H1 (cell line): ENCODE data around the gene GRID2. TPM values are rescaled to one million over a fixed set of nuclear protein-coding genes. Genes with fewer than 3 reads are reported as not detected.

Source experiments
- CTCF ChIA-PET: fragments of 300-600 bp; sonication (Branson Sonifier 250); formaldehyde crosslinking; loops from one replicate; lab custom pipeline; 2021; ENCODE audit not compliant: partially characterized antibody; lab: Charles Lee
- POLR2A ChIA-PET: fragments of 300-600 bp; sonication (Branson Sonifier 250); formaldehyde crosslinking; loops from one replicate; lab custom pipeline; 2021; ENCODE audit warnings: inconsistent platforms; ENCODE audit not compliant: partially characterized antibody; lab: Charles Lee
- DNase-seq, 2 experiments: peaks; one replicate each; pipeline versions ENCODE4 v3.0.0 to v3.0.0-alpha.2; 2010 to 2022; ENCODE audit warnings: low spot score in 2 of 2, low read depth in 1 of 2, mixed read lengths in 1 of 2
- FAIRE-seq: peaks from 2 replicates; lab custom pipeline; 2011; peaks lifted over from hg19 to GRCh38; lab: Jason Lieb, UNC
- H2AFZ ChIP-seq: 2 replicates; pipeline ENCODE4 v1.8.1; 2012; ENCODE audit warnings: low read length, inconsistent platforms
- H2AK5ac ChIP-seq: 2 replicates; pipeline ENCODE4 v1.6.1; 2013; ENCODE audit warnings: low read depth, low read length
- H2BK120ac ChIP-seq: replicated peaks from 2 replicates; pipeline ENCODE3; 2013; ENCODE audit warnings: low read depth, low read length, inconsistent platforms
- H2BK12ac ChIP-seq: 2 replicates; pipeline ENCODE4 v1.6.1; 2013; ENCODE audit warnings: low read depth, low read length
- H2BK15ac ChIP-seq: 2 replicates; pipeline ENCODE4 v1.6.1; 2013; ENCODE audit warnings: low read length
- H2BK20ac ChIP-seq: 2 replicates; pipeline ENCODE4 v1.6.1; 2013; ENCODE audit warnings: low read length
- H2BK5ac ChIP-seq: 2 replicates; pipeline ENCODE4 v1.6.1; 2013; ENCODE audit warnings: low read depth, low read length
- H3K14ac ChIP-seq: 2 replicates; pipeline ENCODE4 v1.6.1; 2013; ENCODE audit warnings: inconsistent platforms; ENCODE audit not compliant: insufficient read length
- H3K18ac ChIP-seq: 2 replicates; pipeline ENCODE4 v1.6.1; 2013; ENCODE audit warnings: low read length; ENCODE audit errors: extremely low read depth
- H3K23ac ChIP-seq: 2 replicates; pipeline ENCODE4 v1.6.1; 2013; ENCODE audit warnings: inconsistent platforms; ENCODE audit not compliant: insufficient read length
- H3K23me2 ChIP-seq: 2 replicates; pipeline ENCODE4 v1.6.1; 2013; ENCODE audit warnings: low read depth, low read length
- H3K27ac ChIP-seq: 2 replicates; pipeline ENCODE4 v1.6.1; 2011; ENCODE audit warnings: low read depth, low read length, inconsistent platforms
- H3K27me3 ChIP-seq, 4 experiments: replicated peaks in 1 of 4; 1 replicate in 1 of 4; 2 replicates in 3 of 4; pipeline versions ENCODE4 v1.6.1 to v1.8.1; 2011 to 2013; ENCODE audit warnings: low read length in 3 of 4, mild to moderate bottlenecking in 3 of 4, inconsistent platforms in 2 of 4, mixed read lengths in 2 of 4, moderate library complexity in 1 of 4; ENCODE audit not compliant: control insufficient read depth in 3 of 4, insufficient read depth in 3 of 4; ENCODE audit errors: extremely low read depth in 1 of 4
- H3K36me3 ChIP-seq, 4 experiments: 2 replicates each; pipeline versions ENCODE4 v1.6.1 to v1.8.1; 2011 to 2013; ENCODE audit warnings: mild to moderate bottlenecking in 4 of 4, low read length in 3 of 4, moderate library complexity in 2 of 4, control low read depth in 1 of 4, inconsistent platforms in 1 of 4; ENCODE audit not compliant: insufficient read depth in 4 of 4, control insufficient read depth in 2 of 4
- H3K4ac ChIP-seq: replicated peaks from 2 replicates; pipeline ENCODE3; 2013; ENCODE audit warnings: low read length, low read depth, mixed read lengths, inconsistent platforms; ENCODE audit not compliant: insufficient read length
- H3K4me1 ChIP-seq, 4 experiments: replicated peaks in 1 of 4; 1 replicate in 1 of 4; 2 replicates in 3 of 4; pipeline versions ENCODE4 v1.6.1 to v1.8.1; 2011 to 2013; ENCODE audit warnings: low read length in 3 of 4, inconsistent platforms in 2 of 4, mixed read lengths in 1 of 4; ENCODE audit not compliant: insufficient read depth in 4 of 4, control insufficient read depth in 3 of 4
- H3K4me2 ChIP-seq, 2 experiments: 2 replicates each; pipeline versions ENCODE4 v1.6.1 to v1.8.1; 2011 to 2013; ENCODE audit warnings: low read depth in 2 of 2, low read length in 2 of 2, control low read depth in 1 of 2, inconsistent platforms in 1 of 2, mild to moderate bottlenecking in 1 of 2; ENCODE audit not compliant: insufficient read depth in 1 of 2
- H3K4me3 ChIP-seq, 4 experiments: fragments of 200-600, 300-600 bp in 1 of 4; sonication (generic), shearing (Covaris generic), sonication (Bioruptor Twin) in 1 of 4; 2 replicates each; pipeline versions ENCODE4 v1.5.1 to v1.8.1; 2011 to 2016; ENCODE audit warnings: low read length in 4 of 4, low read depth in 3 of 4, control low read depth in 2 of 4, inconsistent platforms in 2 of 4, mild to moderate bottlenecking in 2 of 4, mixed read lengths in 1 of 4, moderate library complexity in 1 of 4; ENCODE audit not compliant: insufficient read depth in 2 of 4; ENCODE audit errors: extremely low read depth in 1 of 4
- H3K56ac ChIP-seq: replicated peaks from 2 replicates; pipeline ENCODE3; 2013; ENCODE audit warnings: low read depth, mild to moderate bottlenecking, mixed read lengths, low read length, inconsistent platforms; ENCODE audit not compliant: insufficient read length
- H3K79me1 ChIP-seq: 2 replicates; pipeline ENCODE4 v1.6.1; 2013; ENCODE audit warnings: low read depth, low read length, control low read depth
- H3K79me2 ChIP-seq, 2 experiments: 2 replicates each; pipeline versions ENCODE4 v1.6.1 to v1.8.1; 2012 to 2013; ENCODE audit warnings: low read length in 2 of 2, mild to moderate bottlenecking in 2 of 2, inconsistent platforms in 1 of 2; ENCODE audit not compliant: insufficient read depth in 2 of 2, control insufficient read depth in 1 of 2
- H3K9ac ChIP-seq, 4 experiments: replicated peaks in 1 of 4; 1 replicate in 1 of 4; 2 replicates in 3 of 4; pipeline versions ENCODE4 v1.6.1 to v1.8.1; 2011 to 2013; ENCODE audit warnings: low read depth in 3 of 4, low read length in 3 of 4, control low read depth in 2 of 4, mild to moderate bottlenecking in 2 of 4, moderate library complexity in 2 of 4, inconsistent platforms in 1 of 4; ENCODE audit errors: extremely low read depth in 1 of 4
- H3K9me3 ChIP-seq, 2 experiments: 2 replicates each; pipeline versions ENCODE4 v1.6.1 to v1.8.1; 2012 to 2013; ENCODE audit warnings: mild to moderate bottlenecking in 2 of 2, moderate library complexity in 2 of 2, control low read depth in 1 of 2, inconsistent platforms in 1 of 2, low read depth in 1 of 2, low read length in 1 of 2, mixed read lengths in 1 of 2; ENCODE audit not compliant: insufficient read depth in 2 of 2
- H4K20me1 ChIP-seq, 2 experiments: replicated peaks in 1 of 2; 2 replicates each; pipeline versions ENCODE3 to v1.8.1; 2011 to 2013; ENCODE audit warnings: inconsistent platforms in 2 of 2, low read length in 2 of 2, mild to moderate bottlenecking in 1 of 2; ENCODE audit not compliant: insufficient read depth in 2 of 2, control insufficient read depth in 1 of 2
- H4K5ac ChIP-seq: 2 replicates; pipeline ENCODE4 v1.6.1; 2013; ENCODE audit warnings: low read length, low read depth, mixed read lengths, inconsistent platforms; ENCODE audit not compliant: insufficient read length
- H4K8ac ChIP-seq: 2 replicates; pipeline ENCODE4 v1.8.0; 2013; ENCODE audit warnings: mild to moderate bottlenecking, moderate library complexity, low read length, inconsistent platforms; ENCODE audit not compliant: insufficient read depth; ENCODE audit errors: extremely low read depth
- H4K91ac ChIP-seq: replicated peaks from 2 replicates; pipeline ENCODE3; 2013; ENCODE audit warnings: low read length, mixed read lengths, inconsistent platforms; ENCODE audit not compliant: insufficient read length
- ASH2L ChIP-seq: fragments of 200-600, 300-600 bp; sonication (generic); IDR thresholded peaks from one replicate; pipeline ENCODE4 v1.7.1; 2017; ENCODE audit warnings: low read length
- WGBS, 2 experiments: shearing (Covaris generic) in 1 of 2; methylation state at CpG; one replicate each; pipeline versions ENCODE4 v1.1.6 to v1.1.7; 2013 to 2015; ENCODE audit warnings: low lambda C conversion rate in 2 of 2, mixed read lengths in 2 of 2, inconsistent platforms in 1 of 2, low coverage in 1 of 2, missing lambda C conversion rate in 1 of 2; ENCODE audit not compliant: insufficient replicate concordance in 2 of 2, insufficient coverage in 1 of 2, insufficient read length in 1 of 2; ENCODE audit errors: extremely low coverage in 1 of 2, missing lambda C conversion rate in 1 of 2; 5-methylcytosine and 5-hydroxymethylcytosine counted together
- polyA plus RNA-seq, 7 experiments: library from polyadenylated mRNA; depleted of rRNA in 3 of 7; stranded (reverse) in 5 of 7; unstranded in 2 of 7; fragments of >200 nt in 5 of 7; fragments of 200-250 nt in 2 of 7; gene quantifications; 1 replicate in 5 of 7; 2 replicates in 1 of 7; 4 replicates in 1 of 7; pipeline versions ENCODE4 v1.2.1 to v1.2.3, GENCODE V29; 2011 to 2013; ENCODE audit warnings: missing spikeins in 2 of 7, mixed read lengths in 2 of 7
- total RNA-seq: library from RNA; stranded (reverse); fragmentation: NEBNext Ultra II Directional; extraction: Animal tissue kit (Norgen Biotek cat#: 25700); gene quantifications from 2 replicates; pipeline ENCODE4 v1.2.1, GENCODE V29; 2021

The GRID2 gene
- total and polyA plus RNA-seq, 2 of the 8 experiments (the other 6 are each of a cell fraction or from before 2014, with no cell fraction given): 31.1 to 81.9 TPM

DNA sequence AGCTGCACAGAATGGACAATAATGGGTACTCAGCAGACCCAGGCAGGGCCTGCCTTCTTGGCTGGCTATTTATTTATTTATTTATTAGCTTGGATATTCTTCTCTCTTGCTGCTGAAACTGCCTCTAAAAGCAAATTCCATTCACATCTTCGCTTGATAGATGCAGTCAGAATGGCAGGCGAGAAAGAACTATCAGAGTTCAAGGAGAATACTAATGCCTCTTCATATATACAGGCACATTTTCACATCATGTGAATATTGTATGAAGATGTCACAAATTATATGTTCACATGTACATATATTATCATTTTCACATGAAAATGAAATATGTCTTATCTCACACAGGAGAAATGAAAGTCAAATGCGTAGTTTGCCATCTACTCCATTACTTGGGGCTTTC is 1045.1 kb downstream of the GRID2 start:
- H3K27ac ChIP-seq: no peak overlapping the region
- DNase-seq: no peak
- H4K91ac ChIP-seq: no peak overlapping the region
- H3K23me2 ChIP-seq: no peaks in the 10 kb centered on the region
- H3K4me2 ChIP-seq: no peak overlapping the region
- no peak for FAIRE-seq
- H2BK120ac ChIP-seq: no peak overlapping the region
- CTCF ChIA-PET: no interaction called here
- H3K18ac ChIP-seq: no peak overlapping the region
- no peaks in the 10 kb centered on the region for H3K4me1 ChIP-seq
- H3K9ac ChIP-seq: no peak overlapping the region
- no peaks in the 10 kb centered on the region for H3K36me3 ChIP-seq
- H3K4ac ChIP-seq: no peak overlapping the region
- no peak overlapping the region for H3K14ac ChIP-seq
- no peak for TF ChIP-seq ASH2L
- H2BK20ac ChIP-seq: no peak overlapping the region
- H3K23ac ChIP-seq: no peak overlapping the region
- H4K5ac ChIP-seq: no peak overlapping the region
- no peak overlapping the region for H2BK15ac ChIP-seq
- no peaks in the 10 kb centered on the region for H4K20me1 ChIP-seq
- no peak overlapping the region for H4K8ac ChIP-seq
- H2BK12ac ChIP-seq: no peak overlapping the region
- H3K79me2 ChIP-seq: no peaks in the 10 kb centered on the region
- 90% methylated on average over 3 of the region's 3 CpGs; no CpG with 5 or more reads in 1 of the 2 experiments for WGBS, 2 experiments
- H3K27me3 ChIP-seq: no peaks in the 10 kb centered on the region
- no peaks in the 10 kb centered on the region for H3K79me1 ChIP-seq
- H3K4me3 ChIP-seq: no peak overlapping the region
- POLR2A ChIA-PET: no interaction called here
- H3K56ac ChIP-seq: no peak overlapping the region
- no peaks in the 10 kb centered on the region for H3K9me3 ChIP-seq
- H2AK5ac ChIP-seq: no peak overlapping the region
- H2AFZ ChIP-seq: no peak overlapping the region
- no peak overlapping the region for H2BK5ac ChIP-seq
